ENCODE data around the gene SFRP5.

The SFRP5 gene

DNA sequence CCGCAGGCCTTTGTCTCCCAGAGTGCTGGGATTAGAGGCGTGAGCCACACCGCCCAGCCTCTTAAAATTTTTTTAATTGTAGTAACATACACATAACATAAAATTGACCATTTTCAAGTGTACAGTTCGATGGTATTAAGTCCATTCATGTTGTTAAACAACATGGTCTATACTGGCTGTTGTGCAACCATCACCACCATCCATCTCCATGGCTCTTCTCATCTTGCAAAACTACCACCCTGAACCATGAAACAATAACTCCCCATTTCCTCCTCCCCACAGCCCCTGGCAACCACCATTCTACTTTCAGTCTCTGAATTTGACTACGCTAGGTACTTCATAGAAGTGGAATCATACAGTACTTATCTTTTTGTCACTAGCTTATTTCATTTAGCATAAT is 42.8 kb downstream of the SFRP5 start:
- Histone ChIP-seq H3K4me3 (no peak overlapping the region), H3K27ac (no peak overlapping the region)
- TF ChIP-seq, protein P1, sequence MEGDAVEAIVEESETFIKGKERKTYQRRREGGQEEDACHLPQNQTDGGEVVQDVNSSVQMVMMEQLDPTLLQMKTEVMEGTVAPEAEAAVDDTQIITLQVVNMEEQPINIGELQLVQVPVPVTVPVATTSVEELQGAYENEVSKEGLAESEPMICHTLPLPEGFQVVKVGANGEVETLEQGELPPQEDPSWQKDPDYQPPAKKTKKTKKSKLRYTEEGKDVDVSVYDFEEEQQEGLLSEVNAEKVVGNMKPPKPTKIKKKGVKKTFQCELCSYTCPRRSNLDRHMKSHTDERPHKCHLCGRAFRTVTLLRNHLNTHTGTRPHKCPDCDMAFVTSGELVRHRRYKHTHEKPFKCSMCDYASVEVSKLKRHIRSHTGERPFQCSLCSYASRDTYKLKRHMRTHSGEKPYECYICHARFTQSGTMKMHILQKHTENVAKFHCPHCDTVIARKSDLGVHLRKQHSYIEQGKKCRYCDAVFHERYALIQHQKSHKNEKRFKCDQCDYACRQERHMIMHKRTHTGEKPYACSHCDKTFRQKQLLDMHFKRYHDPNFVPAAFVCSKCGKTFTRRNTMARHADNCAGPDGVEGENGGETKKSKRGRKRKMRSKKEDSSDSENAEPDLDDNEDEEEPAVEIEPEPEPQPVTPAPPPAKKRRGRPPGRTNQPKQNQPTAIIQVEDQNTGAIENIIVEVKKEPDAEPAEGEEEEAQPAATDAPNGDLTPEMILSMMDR (IDR thresholded peaks at IDR 0.05), result no peak
- DNase-seq (ENCODE audit: low spot score), result no peak

DNA sequence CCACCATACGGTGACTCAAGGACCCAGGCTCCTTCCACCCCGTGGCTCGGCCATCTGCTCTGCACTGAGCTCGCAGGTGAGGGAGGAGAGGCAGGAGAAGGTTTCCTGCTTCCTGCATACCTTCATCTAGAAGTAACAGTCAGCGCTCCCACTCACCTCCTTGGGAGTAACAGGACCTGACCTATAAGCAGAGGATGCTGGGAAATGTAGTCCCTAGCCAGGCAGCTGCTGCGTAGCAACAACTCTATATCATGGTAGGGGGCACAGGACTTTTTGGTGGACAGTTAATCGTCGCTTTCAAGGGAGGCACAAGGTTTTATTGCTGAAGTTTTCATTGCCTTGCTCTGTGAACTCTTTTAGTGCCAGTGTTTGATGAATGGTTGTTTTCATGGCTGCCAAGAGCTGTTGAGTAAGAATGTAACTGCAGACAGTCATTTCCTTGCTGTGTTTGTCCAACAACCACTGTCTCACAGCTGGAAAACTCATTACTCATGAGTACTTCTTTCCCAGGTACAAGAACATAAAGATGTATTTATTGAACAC is 45.1 kb downstream of the SFRP5 start:
- no peak for DNase-seq (ENCODE audit: low spot score)
- TF ChIP-seq, protein P1 (IDR thresholded peaks at IDR 0.05), result no peak
- Histone ChIP-seq H3K4me3 (peak overlapping the region; percentile 37), H3K27ac (peak overlapping the region in 1 of 2 donors; percentile 73)

DNA sequence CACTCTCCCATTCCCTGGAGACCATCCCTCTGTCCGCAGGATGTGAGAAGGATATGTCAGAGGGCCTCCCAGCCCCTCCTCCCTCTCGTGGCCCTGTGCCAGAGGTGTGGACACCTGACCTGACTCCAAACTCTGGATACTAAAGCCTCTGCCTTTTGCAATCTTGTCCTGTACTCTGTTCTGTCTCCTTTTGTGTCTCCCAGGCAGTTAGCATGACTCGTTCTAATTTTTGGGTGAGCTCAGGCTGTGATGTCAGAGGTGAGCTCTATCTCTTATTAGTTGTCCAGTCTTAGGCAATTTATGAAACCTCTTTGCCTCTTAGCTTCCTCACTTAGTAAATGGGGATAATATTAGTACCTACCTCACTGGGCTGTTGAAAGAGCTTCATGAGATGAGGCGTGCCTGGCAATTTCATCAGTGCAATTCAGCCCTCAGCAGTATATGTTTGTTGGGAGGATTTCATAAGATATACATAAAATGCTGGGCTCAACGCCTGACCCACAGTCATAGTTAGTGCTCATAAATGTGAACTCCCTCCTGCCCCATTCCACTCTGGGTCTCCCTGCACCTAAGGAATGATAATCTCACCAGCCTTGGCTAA is 47.4 kb downstream of the SFRP5 start:
- no peak overlapping the region for H3K4me3 ChIP-seq
- DNase-seq (ENCODE audit: low spot score), result no peak
- TF ChIP-seq, protein P1 (IDR thresholded peaks at IDR 0.05), result no peak
- H3K27ac ChIP-seq, result peak overlapping the region in 1 of 2 donors; percentile 17

DNA sequence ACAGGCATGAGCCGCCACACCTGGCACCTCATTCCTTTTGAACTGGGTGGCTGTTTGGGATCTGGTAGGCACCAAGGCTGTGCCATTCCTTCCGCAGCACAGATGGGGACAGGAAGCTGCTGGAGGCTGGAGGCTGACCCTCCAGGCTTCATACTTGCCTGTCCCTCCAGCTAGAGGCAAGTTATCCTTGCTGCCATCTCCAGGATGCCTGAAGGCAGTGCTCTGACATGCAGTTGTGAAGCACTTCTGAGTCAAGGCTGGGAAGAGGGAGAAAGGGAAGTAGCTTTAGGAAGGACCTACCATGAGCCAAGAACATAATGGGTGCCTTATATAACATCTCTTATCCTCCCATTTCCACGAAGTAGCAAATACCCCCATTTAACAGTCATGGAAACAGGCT is 48.8 kb downstream of the SFRP5 start:
- Histone ChIP-seq H3K4me3 (no peak overlapping the region), H3K27ac (peak overlapping the region in 1 of 2 donors; percentile 18)
- TF ChIP-seq, protein P1 (IDR thresholded peaks at IDR 0.05), result no peak
- DNase-seq (ENCODE audit: low spot score), result no peak

DNA sequence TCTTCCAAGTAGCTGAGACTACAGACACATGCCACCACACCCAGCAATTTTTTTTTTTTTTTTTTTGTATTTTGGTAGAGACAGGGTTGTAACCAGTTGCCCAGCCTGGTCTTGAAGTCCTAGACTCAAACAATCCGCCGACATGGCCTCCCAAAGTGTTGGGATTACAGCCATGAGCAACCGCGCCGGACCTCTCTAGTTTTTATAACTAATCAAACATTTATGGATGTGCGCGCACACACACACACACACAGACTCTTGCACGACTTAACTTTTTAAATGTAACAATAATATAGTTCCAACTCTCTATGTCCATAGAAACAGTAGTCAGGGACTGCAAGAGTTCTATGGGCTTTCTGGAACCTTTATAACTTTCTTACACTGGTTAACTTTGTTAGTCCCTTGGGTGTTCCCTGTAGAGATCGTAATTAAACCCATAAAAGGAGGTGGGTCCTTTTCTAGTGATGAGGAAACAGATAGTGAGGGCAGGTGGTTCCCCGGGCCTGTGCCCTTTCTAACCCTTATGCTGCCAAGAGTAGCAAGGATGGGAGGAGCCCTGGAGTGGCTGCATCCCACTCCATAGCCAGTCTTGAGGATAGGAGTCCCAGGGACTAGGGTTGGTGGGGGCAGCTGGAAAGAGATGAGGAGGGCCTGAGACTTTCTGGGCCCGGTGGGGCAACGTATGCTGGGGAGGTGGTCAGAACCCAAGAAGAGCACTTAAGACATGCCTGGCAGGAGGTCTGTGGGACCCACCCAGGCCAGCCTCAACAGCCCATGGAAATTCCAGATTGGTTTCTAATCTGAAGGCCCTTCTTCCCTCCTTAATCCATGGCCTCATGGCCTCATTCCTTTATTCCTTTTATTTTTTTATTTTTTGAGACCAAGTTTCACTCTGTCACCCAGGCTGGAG is 49.7 kb downstream of the SFRP5 start:
- H3K4me3 ChIP-seq, result no peak overlapping the region
- TF ChIP-seq, protein P1 (IDR thresholded peaks at IDR 0.05), result no peak
- H3K27ac ChIP-seq, result no peak overlapping the region
- DNase-seq (ENCODE audit: low spot score), result no peak

DNA sequence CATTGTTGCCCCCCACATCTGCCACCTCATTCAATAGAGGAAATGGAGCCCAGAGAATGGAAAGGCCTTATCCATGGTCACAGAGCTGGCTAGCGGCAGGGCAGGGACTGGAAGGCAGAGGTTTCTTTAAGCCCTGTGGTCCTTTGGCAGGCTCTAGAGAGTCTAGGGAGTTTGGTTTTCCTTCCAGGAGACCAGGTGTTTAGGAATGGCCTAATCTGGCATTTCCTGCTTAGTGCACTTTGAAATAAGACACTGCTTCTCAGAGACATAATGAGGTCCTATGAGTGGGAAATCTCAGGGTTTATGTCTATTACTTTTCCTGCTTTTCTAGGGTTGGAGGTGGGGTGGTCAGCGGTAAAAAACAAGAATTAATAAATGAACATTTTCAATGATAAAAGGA is 52.2 kb downstream of the SFRP5 start:
- TF ChIP-seq, protein P1 (IDR thresholded peaks at IDR 0.05), result no peak
- DNase-seq (ENCODE audit: low spot score), result no peak
- Histone ChIP-seq H3K4me3 (no peak overlapping the region), H3K27ac (peak overlapping the region in 1 of 2 donors; percentile 96)

Measured in coronary artery (tissue), 2 donors.